ENCODE data around the gene TMEM273.
"Not testable (repeated sequence)": the region's sequence is repeated elsewhere in the genome, so short reads cannot be mapped to it uniquely, and the experiment has no call there.

TMEM273 gene

GRCh38 chr10:49204119-49204518 is 15.9 kb upstream of the TMEM273 start:
- Mint-ChIP-seq H3K27me3 (ENCODE audit: low read depth, poor library complexity) (peaks cover 58% of the 10 kb centered on the region), H3K4me3 (no peak overlapping the region), H3K4me1 (no peaks in the 10 kb centered on the region), H3K27ac (no peak overlapping the region), H3K36me3 (ENCODE audit: low read depth) (no peaks in the 10 kb centered on the region), H3K9me3 (peaks cover 10% of the 10 kb centered on the region)
- DNase-seq: no peak
- TF ChIP-seq CTCF (IDR thresholded peaks at IDR 0.05): no peak

- no peak for TF ChIP-seq CTCF (IDR thresholded peaks at IDR 0.05)
- H3K27me3 Mint-ChIP-seq (ENCODE audit: low read depth, poor library complexity): peaks cover 63% of the 10 kb centered on the region
- H3K4me1 Mint-ChIP-seq: no peaks in the 10 kb centered on the region
- no peak overlapping the region for H3K27ac Mint-ChIP-seq
- peaks cover 10% of the 10 kb centered on the region for H3K9me3 Mint-ChIP-seq
- DNase-seq: no peak
- H3K36me3 Mint-ChIP-seq (ENCODE audit: low read depth): no peaks in the 10 kb centered on the region
- H3K4me3 Mint-ChIP-seq: no peak overlapping the region
Measured at GRCh38 chr10:49202266-49202665, 14.1 kb upstream of the TMEM273 start.

GRCh38 chr10:49200854-49201253 is 12.7 kb upstream of the TMEM273 start:
- Mint-ChIP-seq H3K4me3 (no peak overlapping the region), H3K27ac (no peak overlapping the region), H3K27me3 (ENCODE audit: low read depth, poor library complexity) (peaks cover 61% of the 10 kb centered on the region), H3K36me3 (ENCODE audit: low read depth) (no peaks in the 10 kb centered on the region), H3K4me1 (no peaks in the 10 kb centered on the region), H3K9me3 (peaks cover 10% of the 10 kb centered on the region)
- DNase-seq: no peak
- TF ChIP-seq CTCF (IDR thresholded peaks at IDR 0.05): no peak

- H3K36me3 Mint-ChIP-seq (ENCODE audit: low read depth): no peaks in the 10 kb centered on the region
Measured at GRCh38 chr10:49197171-49197570, 9.0 kb upstream of the TMEM273 start.

GRCh38 chr10:49195864-49196263 is 7.7 kb upstream of the TMEM273 start:
- peaks cover 48% of the 10 kb centered on the region for H3K27me3 Mint-ChIP-seq (ENCODE audit: low read depth, poor library complexity)
- not testable (repeated sequence) for H3K4me3 Mint-ChIP-seq; DNase-seq; H3K9me3 Mint-ChIP-seq; H3K36me3 Mint-ChIP-seq (ENCODE audit: low read depth); H3K27ac Mint-ChIP-seq; H3K4me1 Mint-ChIP-seq

More at GRCh38 chr10:49197171-49197570, 9.0 kb upstream of the TMEM273 start:
- DNase-seq: no peak
- TF ChIP-seq CTCF (IDR thresholded peaks at IDR 0.05): no peak
- Mint-ChIP-seq H3K4me1 (no peaks in the 10 kb centered on the region), H3K9me3 (no peaks in the 10 kb centered on the region), H3K27ac (no peak overlapping the region), H3K4me3 (no peak overlapping the region), H3K27me3 (ENCODE audit: low read depth, poor library complexity) (peaks cover 46% of the 10 kb centered on the region)

GRCh38 chr10:49194212-49194920 is 6.2 kb upstream of the TMEM273 start:
- no peak for DNase-seq
- H3K36me3 Mint-ChIP-seq (ENCODE audit: low read depth): no peaks in the 10 kb centered on the region
- H3K9me3 Mint-ChIP-seq: no peaks in the 10 kb centered on the region
- no peak overlapping the region for H3K27ac Mint-ChIP-seq
- no peak overlapping the region for H3K4me3 Mint-ChIP-seq
- no peak for TF ChIP-seq CTCF (IDR thresholded peaks at IDR 0.05)
- peaks cover 42% of the 10 kb centered on the region for H3K27me3 Mint-ChIP-seq (ENCODE audit: low read depth, poor library complexity)
- H3K4me1 Mint-ChIP-seq: no peaks in the 10 kb centered on the region

Data from nephron progenitor cell (in vitro differentiated cells).